Liver (tissue), 9 donors: ENCODE results near the gene LARP4. TPM values are rescaled to one million over a fixed set of nuclear protein-coding genes. Genes with fewer than 3 reads are reported as not detected.
A peak's percentile ranks its signal among the peaks of the same experiment; 100 is the strongest.

ENCODE experiments used
- DNase-seq: peaks from one replicate; pipeline ENCODE4 v3.0.0-alpha.2; 2017; ENCODE audit warnings: low spot score
- H3K27ac ChIP-seq, 2 donors: one replicate each; pipeline ENCODE4 v1.7.0; 2013; ENCODE audit warnings: inconsistent platforms in 2 of 2, low read length in 2 of 2, control low read depth in 1 of 2, low read depth in 1 of 2, mild to moderate bottlenecking in 1 of 2
- H3K27me3 ChIP-seq, 4 donors: one replicate each; pipeline versions ENCODE4 v1.6.1 to v1.7.0; 2013; ENCODE audit warnings: low read length in 3 of 4, inconsistent platforms in 1 of 4, mild to moderate bottlenecking in 1 of 4, moderate library complexity in 1 of 4; ENCODE audit not compliant: control insufficient read depth in 4 of 4, insufficient read depth in 4 of 4
- H3K36me3 ChIP-seq, 4 donors: one replicate each; pipeline versions ENCODE4 v1.6.1 to v1.7.0; 2013; ENCODE audit warnings: low read length in 3 of 4, mild to moderate bottlenecking in 3 of 4, low read depth in 1 of 4, moderate library complexity in 1 of 4; ENCODE audit not compliant: control insufficient read depth in 4 of 4, insufficient read depth in 3 of 4
- H3K4me1 ChIP-seq, 4 donors: one replicate each; pipeline versions ENCODE4 v1.6.1 to v1.7.0; 2013; ENCODE audit warnings: low read length in 3 of 4, mild to moderate bottlenecking in 3 of 4, moderate library complexity in 1 of 4; ENCODE audit not compliant: control insufficient read depth in 4 of 4, insufficient read depth in 4 of 4
- H3K4me3 ChIP-seq, 3 donors: one replicate each; pipeline versions ENCODE4 v1.6.1 to v1.7.0; 2013; ENCODE audit warnings: low read length in 3 of 3, control low read depth in 1 of 3, low read depth in 1 of 3, mild to moderate bottlenecking in 1 of 3
- H3K9ac ChIP-seq, 2 donors: one replicate each; pipeline ENCODE4 v1.7.0; 2013; ENCODE audit warnings: low read length in 2 of 2, mild to moderate bottlenecking in 2 of 2, moderate library complexity in 2 of 2, control low read depth in 1 of 2, low read depth in 1 of 2
- H3K9me3 ChIP-seq, 4 donors: one replicate each; pipeline versions ENCODE4 v1.6.1 to v1.7.0; 2013; ENCODE audit warnings: low read length in 3 of 4; ENCODE audit not compliant: control insufficient read depth in 4 of 4
- EGR1 ChIP-seq, 2 donors: IDR thresholded peaks; 2 replicates each; pipeline ENCODE4 v1.6.1; 2016 to 2018; ENCODE audit warnings: antibody characterized with exemption in 2 of 2, low read depth in 2 of 2
- FOXA1 ChIP-seq: IDR thresholded peaks from 2 replicates; pipeline ENCODE4 v1.6.1; 2016; ENCODE audit warnings: antibody characterized with exemption
- FOXA2 ChIP-seq: IDR thresholded peaks from 2 replicates; pipeline ENCODE4 v1.6.1; 2016; ENCODE audit warnings: antibody characterized with exemption
- HNF4A ChIP-seq, 2 donors: conservative IDR thresholded peaks; 2 replicates each; pipeline ENCODE4 v1.6.1; 2016; ENCODE audit warnings: antibody characterized with exemption in 2 of 2, mild to moderate bottlenecking in 2 of 2
- HNF4G ChIP-seq: IDR thresholded peaks from 2 replicates; pipeline ENCODE4 v1.6.1; 2016; ENCODE audit warnings: antibody characterized with exemption
- JUND ChIP-seq, 2 donors: IDR thresholded peaks; 2 replicates each; pipeline ENCODE4 v1.6.1; 2016; ENCODE audit warnings: antibody characterized with exemption in 2 of 2
- NR2F2 ChIP-seq: IDR thresholded peaks from 2 replicates; pipeline ENCODE4 v1.6.1; 2016; ENCODE audit warnings: antibody characterized with exemption
- RAD21 ChIP-seq, 2 donors: IDR thresholded peaks; 2 replicates each; pipeline ENCODE4 v1.6.1; 2016; ENCODE audit warnings: antibody characterized with exemption in 2 of 2, mild to moderate bottlenecking in 2 of 2
- RXRA ChIP-seq, 2 donors: IDR thresholded peaks; 2 replicates each; pipeline ENCODE4 v1.6.1; 2017 to 2018; ENCODE audit warnings: antibody characterized with exemption in 2 of 2, mild to moderate bottlenecking in 1 of 2
- SP1 ChIP-seq: IDR thresholded peaks from 2 replicates; pipeline ENCODE4 v1.6.1; 2018; ENCODE audit warnings: antibody characterized with exemption, mild to moderate bottlenecking
- TAF1 ChIP-seq: conservative IDR thresholded peaks from 2 replicates; pipeline ENCODE4 v1.6.1; 2016; ENCODE audit warnings: antibody characterized with exemption, mild to moderate bottlenecking
- WGBS: extraction: QIAGEN DNeasy Blood & Tissue Kit; methylation state at CpG from one replicate; pipeline ENCODE4 v1.1.7; 2013; 5-methylcytosine and 5-hydroxymethylcytosine counted together
- polyA plus RNA-seq, 2 donors: library from polyadenylated mRNA; stranded (reverse) in 1 of 2; unstranded in 1 of 2; fragments of 200-250 nt in 1 of 2; fragments of >200 nt in 1 of 2; fragmentation: Nextera tagmentation in 1 of 2; extraction: Ambion mirVana in 1 of 2; gene quantifications; one replicate each; pipeline versions ENCODE4 v1.2.1 to v1.2.3, GENCODE V29; 2013 to 2015
- total RNA-seq, 2 donors: library from RNA; depleted of rRNA; stranded (reverse); fragments of >200 nt; gene quantifications; one replicate each; pipeline ENCODE4 v1.2.3, GENCODE V29; 2014
- TF ChIP-seq, protein P1 (sequence below): IDR thresholded peaks from 2 replicates; pipeline ENCODE4 v1.6.1; 2016; ENCODE audit warnings: antibody characterized with exemption
- TF ChIP-seq, protein P2 (sequence below): fragments of 150-350 bp; IDR thresholded peaks from 2 replicates; pipeline ENCODE4 v1.5.1; 2017; ENCODE audit warnings: improper control_type of control experiment, low read depth, low read length; ENCODE audit not compliant: missing input control
- TF ChIP-seq, protein P3 (sequence below): IDR thresholded peaks from 2 replicates; pipeline ENCODE4 v1.6.1; 2016; ENCODE audit warnings: antibody characterized with exemption
- TF ChIP-seq, protein P4 (sequence below): IDR thresholded peaks from 2 replicates; pipeline ENCODE4 v1.6.1; 2016; ENCODE audit warnings: antibody characterized with exemption
- TF ChIP-seq, protein P5 (sequence below): IDR thresholded peaks from 2 replicates; pipeline ENCODE4 v1.6.1; 2016; ENCODE audit warnings: antibody characterized with exemption, mild to moderate bottlenecking
- donor health status: healthy.
- donor health status: healthy.
- donor health status: healthy.
- donor health status: healthy.
- donor health status: healthy.

LARP4 gene
- total and polyA plus RNA-seq, 4 donors, result 17.3 to 71.0 (median 37.5) TPM

DNA sequence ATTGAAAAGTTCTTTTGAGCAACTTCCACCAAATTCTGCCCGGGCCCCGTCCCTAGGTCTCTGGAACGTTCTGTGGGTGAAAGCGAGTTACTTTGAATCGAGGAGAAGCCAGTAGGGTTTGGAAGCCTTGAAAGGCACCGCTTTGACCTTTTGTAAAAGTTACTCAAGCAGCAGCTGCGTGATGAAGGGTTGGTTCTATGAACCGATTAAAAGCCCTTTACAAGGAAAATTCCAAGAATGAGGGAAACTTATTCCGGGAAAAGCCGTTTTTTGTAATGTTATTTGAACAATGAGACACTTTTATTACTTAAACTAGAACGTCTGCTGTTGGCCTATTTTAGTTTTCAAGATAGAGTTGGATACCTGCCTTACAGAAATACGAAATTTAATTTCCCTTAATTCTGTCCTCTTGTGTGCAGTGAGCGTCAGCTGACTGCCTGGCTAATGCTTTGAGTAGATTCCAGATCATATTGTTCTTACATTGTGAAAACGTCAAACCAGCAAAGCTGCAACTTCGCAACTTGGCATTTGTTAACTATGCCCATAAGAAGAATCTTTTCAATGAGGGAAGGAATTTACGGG, 906 bp downstream of the LARP4 start:
- peak overlapping the region; percentile 93 for H3K27ac ChIP-seq
- peaks cover 4 to 19% (median 12%) of the 10 kb centered on the region in 4 donors for H3K4me1 ChIP-seq
- H3K9me3 ChIP-seq, result no peaks in the 10 kb centered on the region
- H3K27me3 ChIP-seq, result no peaks in the 10 kb centered on the region
- under 1% methylated on average over 16 of the region's 16 CpGs for WGBS
- no peak for TF ChIP-seq EGR1 (IDR thresholded peaks at IDR 0.05; ENCODE audit: low read depth in 2 of 2)
- TF ChIP-seq HNF4A (conservative IDR thresholded peaks at IDR 0.05), result peak in 1 of 2 donors; percentile 14
- TF ChIP-seq NR2F2, result no peak
- TF ChIP-seq FOXA2, result no peak
- TF ChIP-seq, protein P1, sequence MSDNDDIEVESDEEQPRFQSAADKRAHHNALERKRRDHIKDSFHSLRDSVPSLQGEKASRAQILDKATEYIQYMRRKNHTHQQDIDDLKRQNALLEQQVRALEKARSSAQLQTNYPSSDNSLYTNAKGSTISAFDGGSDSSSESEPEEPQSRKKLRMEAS, result no peak
- TF ChIP-seq HNF4G, result no peak
- TF ChIP-seq, protein P2, sequence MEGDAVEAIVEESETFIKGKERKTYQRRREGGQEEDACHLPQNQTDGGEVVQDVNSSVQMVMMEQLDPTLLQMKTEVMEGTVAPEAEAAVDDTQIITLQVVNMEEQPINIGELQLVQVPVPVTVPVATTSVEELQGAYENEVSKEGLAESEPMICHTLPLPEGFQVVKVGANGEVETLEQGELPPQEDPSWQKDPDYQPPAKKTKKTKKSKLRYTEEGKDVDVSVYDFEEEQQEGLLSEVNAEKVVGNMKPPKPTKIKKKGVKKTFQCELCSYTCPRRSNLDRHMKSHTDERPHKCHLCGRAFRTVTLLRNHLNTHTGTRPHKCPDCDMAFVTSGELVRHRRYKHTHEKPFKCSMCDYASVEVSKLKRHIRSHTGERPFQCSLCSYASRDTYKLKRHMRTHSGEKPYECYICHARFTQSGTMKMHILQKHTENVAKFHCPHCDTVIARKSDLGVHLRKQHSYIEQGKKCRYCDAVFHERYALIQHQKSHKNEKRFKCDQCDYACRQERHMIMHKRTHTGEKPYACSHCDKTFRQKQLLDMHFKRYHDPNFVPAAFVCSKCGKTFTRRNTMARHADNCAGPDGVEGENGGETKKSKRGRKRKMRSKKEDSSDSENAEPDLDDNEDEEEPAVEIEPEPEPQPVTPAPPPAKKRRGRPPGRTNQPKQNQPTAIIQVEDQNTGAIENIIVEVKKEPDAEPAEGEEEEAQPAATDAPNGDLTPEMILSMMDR, result no peak
- TF ChIP-seq RAD21 (IDR thresholded peaks at IDR 0.05), result peak in 1 of 2 donors; percentile 3
- no peak for TF ChIP-seq JUND (IDR thresholded peaks at IDR 0.05)
- no peak for TF ChIP-seq TAF1
- no peak for TF ChIP-seq FOXA1
- TF ChIP-seq, protein P3, sequence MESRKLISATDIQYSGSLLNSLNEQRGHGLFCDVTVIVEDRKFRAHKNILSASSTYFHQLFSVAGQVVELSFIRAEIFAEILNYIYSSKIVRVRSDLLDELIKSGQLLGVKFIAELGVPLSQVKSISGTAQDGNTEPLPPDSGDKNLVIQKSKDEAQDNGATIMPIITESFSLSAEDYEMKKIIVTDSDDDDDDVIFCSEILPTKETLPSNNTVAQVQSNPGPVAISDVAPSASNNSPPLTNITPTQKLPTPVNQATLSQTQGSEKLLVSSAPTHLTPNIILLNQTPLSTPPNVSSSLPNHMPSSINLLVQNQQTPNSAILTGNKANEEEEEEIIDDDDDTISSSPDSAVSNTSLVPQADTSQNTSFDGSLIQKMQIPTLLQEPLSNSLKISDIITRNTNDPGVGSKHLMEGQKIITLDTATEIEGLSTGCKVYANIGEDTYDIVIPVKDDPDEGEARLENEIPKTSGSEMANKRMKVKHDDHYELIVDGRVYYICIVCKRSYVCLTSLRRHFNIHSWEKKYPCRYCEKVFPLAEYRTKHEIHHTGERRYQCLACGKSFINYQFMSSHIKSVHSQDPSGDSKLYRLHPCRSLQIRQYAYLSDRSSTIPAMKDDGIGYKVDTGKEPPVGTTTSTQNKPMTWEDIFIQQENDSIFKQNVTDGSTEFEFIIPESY, result no peak
- no peak for TF ChIP-seq RXRA (IDR thresholded peaks at IDR 0.05)
- TF ChIP-seq, protein P4, sequence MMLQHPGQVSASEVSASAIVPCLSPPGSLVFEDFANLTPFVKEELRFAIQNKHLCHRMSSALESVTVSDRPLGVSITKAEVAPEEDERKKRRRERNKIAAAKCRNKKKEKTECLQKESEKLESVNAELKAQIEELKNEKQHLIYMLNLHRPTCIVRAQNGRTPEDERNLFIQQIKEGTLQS, result no peak
- H3K9ac ChIP-seq, result peak overlapping the region; percentile 95 to 99
- H3K36me3 ChIP-seq, result no peaks in the 10 kb centered on the region
- peak overlapping the region; percentile 63 to 94 (median 91) for H3K4me3 ChIP-seq
- no peak for DNase-seq

DNA sequence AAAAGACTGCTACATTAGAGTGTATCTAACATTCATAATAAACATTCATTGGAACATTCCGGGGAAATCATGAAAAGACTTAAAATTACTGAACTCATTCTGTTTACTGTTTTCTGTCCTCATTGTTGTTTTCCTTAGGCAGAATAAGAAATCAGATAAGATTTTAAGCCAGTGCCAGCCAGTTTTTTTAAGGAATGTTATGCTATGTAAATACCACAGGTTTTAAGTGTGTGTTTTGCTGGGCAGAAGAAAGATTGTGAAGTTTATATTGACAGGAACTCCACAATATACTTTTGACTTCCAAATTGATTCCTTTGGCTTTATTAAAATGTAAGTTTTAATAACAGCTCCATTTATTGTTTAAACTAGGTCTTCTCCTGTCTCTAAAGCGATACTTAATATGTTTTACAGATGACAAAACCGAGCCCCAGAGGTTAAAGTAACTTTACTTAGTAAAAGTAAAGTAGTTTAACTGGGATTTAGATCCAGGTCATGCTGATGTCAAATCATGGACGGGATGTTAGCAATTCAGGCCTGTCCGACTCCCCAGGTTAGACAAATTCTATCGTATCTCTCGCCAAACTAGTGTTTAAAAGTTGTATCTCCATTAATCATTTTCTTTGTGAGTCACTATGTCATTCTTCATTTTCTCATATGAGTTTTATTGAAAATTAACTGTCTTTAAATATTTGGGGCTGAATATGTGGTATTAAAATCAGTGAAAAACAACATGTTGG, 1.7 kb downstream of the LARP4 start:
- no peaks in the 10 kb centered on the region for H3K27me3 ChIP-seq
- no peak for DNase-seq
- H3K9ac ChIP-seq, result peak overlapping the region; percentile 95 to 99
- no peaks in the 10 kb centered on the region for H3K36me3 ChIP-seq
- 16% methylated on average over 7 of the region's 7 CpGs for WGBS
- peaks cover 4 to 19% (median 12%) of the 10 kb centered on the region in 4 donors for H3K4me1 ChIP-seq
- H3K4me3 ChIP-seq, result peak overlapping the region; percentile 63 to 94 (median 91)
- H3K9me3 ChIP-seq, result no peaks in the 10 kb centered on the region
- H3K27ac ChIP-seq, result peak overlapping the region; percentile 93
- TF ChIP-seq RXRA (IDR thresholded peaks at IDR 0.05) (no peak), EGR1 (IDR thresholded peaks at IDR 0.05; ENCODE audit: low read depth in 2 of 2) (no peak), SP1 (no peak), TAF1 (no peak), HNF4G (no peak), JUND (IDR thresholded peaks at IDR 0.05) (no peak), RAD21 (IDR thresholded peaks at IDR 0.05) (no peak)
- TF ChIP-seq, protein P5, sequence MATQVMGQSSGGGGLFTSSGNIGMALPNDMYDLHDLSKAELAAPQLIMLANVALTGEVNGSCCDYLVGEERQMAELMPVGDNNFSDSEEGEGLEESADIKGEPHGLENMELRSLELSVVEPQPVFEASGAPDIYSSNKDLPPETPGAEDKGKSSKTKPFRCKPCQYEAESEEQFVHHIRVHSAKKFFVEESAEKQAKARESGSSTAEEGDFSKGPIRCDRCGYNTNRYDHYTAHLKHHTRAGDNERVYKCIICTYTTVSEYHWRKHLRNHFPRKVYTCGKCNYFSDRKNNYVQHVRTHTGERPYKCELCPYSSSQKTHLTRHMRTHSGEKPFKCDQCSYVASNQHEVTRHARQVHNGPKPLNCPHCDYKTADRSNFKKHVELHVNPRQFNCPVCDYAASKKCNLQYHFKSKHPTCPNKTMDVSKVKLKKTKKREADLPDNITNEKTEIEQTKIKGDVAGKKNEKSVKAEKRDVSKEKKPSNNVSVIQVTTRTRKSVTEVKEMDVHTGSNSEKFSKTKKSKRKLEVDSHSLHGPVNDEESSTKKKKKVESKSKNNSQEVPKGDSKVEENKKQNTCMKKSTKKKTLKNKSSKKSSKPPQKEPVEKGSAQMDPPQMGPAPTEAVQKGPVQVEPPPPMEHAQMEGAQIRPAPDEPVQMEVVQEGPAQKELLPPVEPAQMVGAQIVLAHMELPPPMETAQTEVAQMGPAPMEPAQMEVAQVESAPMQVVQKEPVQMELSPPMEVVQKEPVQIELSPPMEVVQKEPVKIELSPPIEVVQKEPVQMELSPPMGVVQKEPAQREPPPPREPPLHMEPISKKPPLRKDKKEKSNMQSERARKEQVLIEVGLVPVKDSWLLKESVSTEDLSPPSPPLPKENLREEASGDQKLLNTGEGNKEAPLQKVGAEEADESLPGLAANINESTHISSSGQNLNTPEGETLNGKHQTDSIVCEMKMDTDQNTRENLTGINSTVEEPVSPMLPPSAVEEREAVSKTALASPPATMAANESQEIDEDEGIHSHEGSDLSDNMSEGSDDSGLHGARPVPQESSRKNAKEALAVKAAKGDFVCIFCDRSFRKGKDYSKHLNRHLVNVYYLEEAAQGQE, result no peak
- TF ChIP-seq, protein P1, result no peak
- TF ChIP-seq, protein P4, result no peak
- TF ChIP-seq, protein P3, result no peak
- TF ChIP-seq, protein P2, result no peak
